Natural killer cell (primary cell): ENCODE measurements around the gene CDKN2B-AS1. TPM values are rescaled to one million over a fixed set of nuclear protein-coding genes. Genes with fewer than 3 reads are reported as not detected.

Experiments
- ATAC-seq, 3 donors: fragments of 150-1000 bp in 2 of 3; fragments of 200-7000 bp in 1 of 3; cut with Tn5 transposase; 1 replicate in 1 of 3; 2 replicates in 2 of 3; pipeline ENCODE4 v1.10.0; 2021; ENCODE audit warnings: mild to moderate bottlenecking in 2 of 3, moderate library complexity in 2 of 3
- DNase-seq, 2 donors: peaks; one replicate each; pipeline versions ENCODE4 v3.0.0 to v3.0.0-alpha.2; 2013 to 2021; ENCODE audit warnings: mixed read lengths in 1 of 2
- H3K27ac ChIP-seq: one replicate; pipeline ENCODE4 v1.5.1; 2013; ENCODE audit warnings: mild to moderate bottlenecking, low read length
- H3K27me3 ChIP-seq: one replicate; pipeline ENCODE4 v1.6.1; 2013; ENCODE audit warnings: low read length; ENCODE audit not compliant: control insufficient read depth, insufficient read depth
- H3K36me3 ChIP-seq: one replicate; pipeline ENCODE4 v1.6.1; 2013; ENCODE audit warnings: low read length; ENCODE audit not compliant: control insufficient read depth, insufficient read depth
- H3K4me1 ChIP-seq: one replicate; pipeline ENCODE4 v1.6.1; 2013; ENCODE audit warnings: low read length; ENCODE audit not compliant: control insufficient read depth, insufficient read depth
- H3K4me3 ChIP-seq: one replicate; pipeline ENCODE4 v1.5.1; 2013; ENCODE audit warnings: low read length
- H3K9me3 ChIP-seq: one replicate; pipeline ENCODE4 v1.6.1; 2013; ENCODE audit warnings: low read length; ENCODE audit not compliant: control insufficient read depth, insufficient read depth
- H3K27ac Mint-ChIP-seq, 2 donors: one replicate each; pipeline ENCODE4 v1.8.0; 2022; ENCODE audit warnings: mild to moderate bottlenecking in 2 of 2, mixed read lengths in 2 of 2, moderate library complexity in 1 of 2
- H3K27me3 Mint-ChIP-seq, 2 donors: one replicate each; pipeline ENCODE4 v1.8.0; 2022; ENCODE audit warnings: low read depth in 2 of 2, mixed read lengths in 2 of 2
- H3K36me3 Mint-ChIP-seq: one replicate; pipeline ENCODE4 v1.8.0; 2022; ENCODE audit warnings: mixed read lengths
- H3K4me1 Mint-ChIP-seq, 2 donors: one replicate each; pipeline ENCODE4 v1.8.0; 2022; ENCODE audit warnings: mixed read lengths in 2 of 2
- H3K4me3 Mint-ChIP-seq: one replicate; pipeline ENCODE4 v1.8.0; 2022; ENCODE audit warnings: mild to moderate bottlenecking, moderate library complexity, mixed read lengths
- H3K9me3 Mint-ChIP-seq, 2 donors: one replicate each; pipeline ENCODE4 v1.8.0; 2022; ENCODE audit warnings: mixed read lengths in 2 of 2
- CTCF ChIP-seq: fragments of 200-600 bp; IDR thresholded peaks from one replicate; pipeline ENCODE4 v1.8.0; 2022; ENCODE audit warnings: antibody characterized with exemption
- WGBS: methylation state at CpG from one replicate; pipeline ENCODE4 v1.1.7; 2013; ENCODE audit warnings: missing lambda C conversion rate; ENCODE audit not compliant: insufficient coverage; 5-methylcytosine and 5-hydroxymethylcytosine counted together
- intact Hi-C: fragments of 100-400 bp; cut with micrococcal nuclease; formaldehyde crosslinking; loops from one replicate; pipeline ENCODE4 v1.14.2; 2022
- total RNA-seq, 4 donors: library from RNA; stranded (reverse); fragments of 120-200 nt in 1 of 4; gene quantifications; one replicate each; pipeline versions ENCODE4 v1.2.3 to v1.2.4, GENCODE V29; 2013 to 2022

Gene CDKN2B-AS1
- total RNA-seq, 3 donors from 2014 or later (not counting 1 experiment from before 2014, with no cell fraction given), result 2.6 to 4.3 (median 3.1) TPM

DNA sequence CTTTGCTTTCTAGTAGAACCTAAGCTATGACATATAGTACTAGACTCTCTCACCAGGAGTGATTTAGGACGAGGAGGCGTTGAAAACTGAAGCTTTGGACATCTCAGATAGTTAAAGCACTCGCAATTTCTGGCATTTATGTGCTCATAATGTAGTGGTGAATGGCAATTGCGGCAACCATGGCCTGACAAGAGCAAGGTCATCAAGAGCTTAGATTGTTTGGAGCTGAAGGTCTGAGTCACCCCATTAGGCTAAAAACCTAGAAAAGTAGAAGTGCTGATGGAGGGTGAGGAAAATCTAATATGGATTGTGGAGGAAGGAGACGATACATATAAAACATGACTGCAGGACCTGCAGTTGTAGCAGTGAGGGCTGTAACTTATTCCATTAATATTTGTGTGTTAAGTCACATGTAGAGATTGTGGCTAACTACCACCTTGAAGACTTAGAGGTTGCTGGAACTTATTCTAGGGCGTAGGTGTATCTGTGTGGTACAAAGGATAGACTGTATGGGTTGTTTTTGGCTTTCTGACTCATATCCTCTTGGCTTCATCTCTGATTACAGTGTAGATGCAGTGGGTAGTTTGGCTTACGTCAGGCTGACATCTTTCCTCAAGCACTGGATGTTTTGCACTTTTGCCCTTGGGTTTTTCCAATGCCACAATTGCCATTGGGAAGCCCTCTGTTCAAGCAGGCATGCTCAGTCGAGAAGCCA is 153.4 kb downstream of the CDKN2B-AS1 start:
- no peak overlapping the region for H3K4me3 Mint-ChIP-seq
- Histone ChIP-seq H3K4me3 (no peak overlapping the region), H3K27ac (no peak overlapping the region), H3K27me3 (peaks cover 2% of the 10 kb centered on the region), H3K9me3 (no peaks in the 10 kb centered on the region), H3K4me1 (no peaks in the 10 kb centered on the region), H3K36me3 (no peaks in the 10 kb centered on the region)
- intact Hi-C loops, result no loop called here
- no peaks in the 10 kb centered on the region for H3K4me1 Mint-ChIP-seq
- DNase-seq (peak in 1 of 2 donors; percentile 17), ATAC-seq (no peak)
- TF ChIP-seq CTCF, result no peak
- no peak overlapping the region for H3K27ac Mint-ChIP-seq
- H3K9me3 Mint-ChIP-seq, result no peaks in the 10 kb centered on the region
- WGBS, result 82% methylated on average over 7 of the region's 8 CpGs
- H3K36me3 Mint-ChIP-seq, result no peaks in the 10 kb centered on the region
- H3K27me3 Mint-ChIP-seq, result peaks cover 8 to 25% of the 10 kb centered on the region in 2 donors

DNA sequence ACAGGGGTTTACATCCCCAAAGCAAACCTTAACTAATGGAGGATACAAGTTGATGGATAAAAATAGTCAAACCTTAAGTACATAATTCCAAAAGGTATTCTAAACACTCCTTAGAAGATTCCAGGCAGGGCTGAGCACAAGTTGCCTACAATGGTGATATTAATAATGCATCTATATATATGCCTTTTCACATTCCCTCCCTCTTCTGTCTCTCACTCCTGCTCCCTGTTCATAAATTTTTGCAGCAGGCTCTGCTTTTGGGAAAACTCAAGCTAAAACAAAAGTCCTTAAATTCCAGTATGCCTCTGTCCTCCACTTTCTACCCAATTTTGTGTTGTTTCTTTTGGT is 153.9 kb downstream of the CDKN2B-AS1 start:
- TF ChIP-seq CTCF, result no peak
- intact Hi-C loops, result no loop called here
- H3K27me3 Mint-ChIP-seq, result peaks cover 8 to 25% of the 10 kb centered on the region in 2 donors

DNA sequence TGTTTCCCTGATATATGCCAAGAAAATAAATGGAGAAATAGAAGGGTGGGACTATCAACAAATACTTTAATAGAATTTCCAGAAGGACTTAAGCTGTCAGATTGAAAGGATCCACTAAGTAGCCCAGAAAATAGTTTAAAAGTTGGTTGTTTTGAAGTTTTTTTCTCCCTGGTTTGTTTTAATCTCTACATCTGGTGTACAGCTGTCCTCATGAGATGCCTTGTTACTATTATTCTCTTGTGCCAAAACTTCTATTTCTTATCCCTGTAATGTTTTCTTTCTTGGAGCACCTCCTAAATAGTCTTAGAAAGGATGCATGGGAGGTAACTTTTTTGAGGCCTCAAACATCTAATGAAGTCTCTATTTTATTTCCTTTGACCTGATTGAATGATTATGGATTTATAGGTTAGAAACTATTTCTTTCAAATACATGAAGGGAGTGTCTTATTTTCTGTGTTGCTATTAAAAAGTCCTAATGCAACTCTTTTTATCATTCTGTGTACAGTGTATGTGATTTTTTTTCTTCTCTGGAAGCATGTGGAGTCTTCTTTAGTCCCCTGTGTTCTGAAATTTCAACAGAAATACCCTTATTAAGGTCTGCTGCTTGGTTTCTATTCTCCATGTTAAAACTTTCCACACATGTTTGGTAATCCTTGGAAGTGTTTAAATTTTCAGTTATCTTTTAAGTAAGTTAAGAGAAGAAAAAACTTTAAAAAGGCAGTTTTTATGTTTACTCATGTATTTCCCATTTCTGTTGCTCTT is 154.5 kb downstream of the CDKN2B-AS1 start:
- Mint-ChIP-seq H3K27ac (no peak overlapping the region), H3K9me3 (no peaks in the 10 kb centered on the region), H3K36me3 (no peaks in the 10 kb centered on the region), H3K4me3 (no peak overlapping the region), H3K4me1 (no peaks in the 10 kb centered on the region), H3K27me3 (peaks cover 5 to 19% of the 10 kb centered on the region in 2 donors)
- ATAC-seq (no peak), DNase-seq (no peak)
- H3K36me3 ChIP-seq, result no peaks in the 10 kb centered on the region
- TF ChIP-seq CTCF, result no peak
- intact Hi-C loops, result no loop called here
- no peak overlapping the region for H3K27ac ChIP-seq
- no peaks in the 10 kb centered on the region for H3K9me3 ChIP-seq
- no peak overlapping the region for H3K4me3 ChIP-seq
- peaks cover 2% of the 10 kb centered on the region for H3K27me3 ChIP-seq
- no peaks in the 10 kb centered on the region for H3K4me1 ChIP-seq

More for the DNA sequence above, 153.9 kb downstream of the CDKN2B-AS1 start:
- H3K36me3 ChIP-seq, result no peaks in the 10 kb centered on the region
- H3K4me3 ChIP-seq, result no peak overlapping the region
- Mint-ChIP-seq H3K4me1 (no peaks in the 10 kb centered on the region), H3K4me3 (no peak overlapping the region), H3K9me3 (no peaks in the 10 kb centered on the region), H3K36me3 (no peaks in the 10 kb centered on the region), H3K27ac (no peak overlapping the region)
- no peak for ATAC-seq
- H3K9me3 ChIP-seq, result no peaks in the 10 kb centered on the region
- H3K27ac ChIP-seq, result no peak overlapping the region
- H3K27me3 ChIP-seq, result peaks cover 2% of the 10 kb centered on the region
- no peaks in the 10 kb centered on the region for H3K4me1 ChIP-seq
- no peak for DNase-seq
